ENCODE measurements around the gene GBE1. TPM values are rescaled to one million over a fixed set of nuclear protein-coding genes. Genes with fewer than 3 reads are reported as not detected.
"Not testable (repeated sequence)": the region's sequence is repeated elsewhere in the genome, so short reads cannot be mapped to it uniquely, and the experiment has no call there.

GBE1 gene
- total RNA-seq, 1 donor from 2014 or later, result 34.4 TPM

- Histone ChIP-seq H3K79me2 (ENCODE audit: low read depth) (no peaks in the 10 kb centered on the region), H2AFZ (replicated peaks) (peak overlapping the region; percentile 80), H3K27ac (no peak overlapping the region), H3K9me3 (ENCODE audit: low read depth) (no peaks in the 10 kb centered on the region), H3K4me3 (no peak overlapping the region), H3K27me3 (no peaks in the 10 kb centered on the region), H3K9ac (no peak overlapping the region), H4K20me1 (ENCODE audit: low read depth) (no peaks in the 10 kb centered on the region), H3K4me2 (no peak overlapping the region), H3K4me1 (no peaks in the 10 kb centered on the region), H3K36me3 (no peaks in the 10 kb centered on the region), H3F3A (ENCODE audit: low read depth) (no peaks in the 10 kb centered on the region)
- peaks cover 8% of the 10 kb centered on the region for H3K27me3 Mint-ChIP-seq (ENCODE audit: insufficient read depth, low read depth)
- H3K27ac Mint-ChIP-seq, result peak overlapping the region; percentile 11
- peaks cover 9% of the 10 kb centered on the region for H3K9me3 Mint-ChIP-seq
- DNase-seq (ENCODE audit: low spot score), result no peak
- H3K4me3 Mint-ChIP-seq, result no peak overlapping the region
- H3K4me1 Mint-ChIP-seq, result peaks cover 4% of the 10 kb centered on the region
- H3K36me3 Mint-ChIP-seq, result no peaks in the 10 kb centered on the region
- no peak for TF ChIP-seq CTCF (IDR thresholded peaks at IDR 0.05)
- TF ChIP-seq EZH2phosphoT487 (IDR thresholded peaks at IDR 0.05), result no peak
- TF ChIP-seq EZH2 (IDR thresholded peaks at IDR 0.05), result no peak
Measured at GRCh38 chr3:81769299-81769698, 7.9 kb upstream of the GBE1 start.

DNA sequence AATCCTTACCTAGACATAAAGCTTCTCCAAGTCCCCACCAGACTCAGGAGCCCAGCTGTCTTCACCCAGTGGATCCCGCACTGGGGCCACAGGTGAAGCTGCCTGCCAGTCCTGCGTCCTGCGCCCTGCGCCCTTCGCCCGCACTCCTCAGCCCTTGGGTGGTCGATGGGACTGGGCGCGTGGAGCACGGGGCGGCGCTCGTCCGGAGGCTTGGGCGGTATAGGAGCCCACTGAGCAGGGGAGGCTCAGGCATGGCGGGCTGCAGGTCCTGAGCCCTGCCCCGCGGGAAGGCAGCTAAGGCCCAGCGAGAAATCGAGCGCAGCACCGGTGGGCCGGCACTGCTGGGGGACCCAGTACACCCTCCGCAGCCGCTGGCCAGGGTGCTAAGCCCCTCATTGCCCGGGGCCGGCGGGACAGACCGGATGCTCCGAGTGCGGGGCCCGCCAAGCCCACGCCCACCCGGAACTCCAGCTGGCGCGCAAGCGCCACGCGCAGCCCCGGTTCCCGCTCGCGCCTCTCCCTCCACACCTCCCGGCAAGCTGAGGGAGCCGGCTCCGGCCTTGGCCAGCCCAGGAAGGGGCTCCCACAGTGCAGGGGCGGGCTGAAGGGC, 5.9 kb upstream of the GBE1 start:
- not testable (repeated sequence) for H3K36me3 Mint-ChIP-seq; H3K36me3 ChIP-seq; H3K79me2 ChIP-seq (ENCODE audit: low read depth); DNase-seq (ENCODE audit: low spot score); H3K27me3 ChIP-seq; H4K20me1 ChIP-seq (ENCODE audit: low read depth); H3K27ac Mint-ChIP-seq; H3K9ac ChIP-seq; H3K9me3 Mint-ChIP-seq; H3K27ac ChIP-seq; H3K4me3 Mint-ChIP-seq; H3K4me1 Mint-ChIP-seq; H3F3A ChIP-seq (ENCODE audit: low read depth); H3K27me3 Mint-ChIP-seq (ENCODE audit: insufficient read depth, low read depth); H3K4me1 ChIP-seq; H3K4me3 ChIP-seq; H3K4me2 ChIP-seq; H2AFZ ChIP-seq (replicated peaks); H3K9me3 ChIP-seq (ENCODE audit: low read depth)

- no peak for TF ChIP-seq EZH2phosphoT487 (IDR thresholded peaks at IDR 0.05)
- TF ChIP-seq EZH2 (IDR thresholded peaks at IDR 0.05), result no peak
- no peak for TF ChIP-seq CTCF (IDR thresholded peaks at IDR 0.05)
Measured at GRCh38 chr3:81765400-81765799, 4.0 kb upstream of the GBE1 start.

DNA sequence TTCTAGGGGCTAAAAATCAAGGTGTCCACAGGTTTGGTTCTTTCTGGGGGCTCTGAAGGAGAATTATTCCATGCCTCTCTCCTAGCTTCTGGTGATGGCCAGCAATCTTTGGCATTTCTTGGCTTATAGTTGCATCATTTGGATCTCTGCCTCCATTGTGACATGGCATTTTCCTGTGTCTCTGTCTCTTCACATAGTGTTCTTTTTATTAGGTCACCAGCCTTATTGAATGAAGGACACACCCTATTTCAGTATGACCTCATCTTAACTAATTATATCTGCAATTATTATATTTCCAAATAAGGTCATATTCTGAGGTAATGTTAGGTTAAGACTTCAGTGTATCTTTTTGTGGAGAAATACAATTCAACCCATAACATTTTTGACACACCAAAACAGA, 3.2 kb upstream of the GBE1 start:
- Histone ChIP-seq H3K27ac (no peak overlapping the region), H3K4me2 (no peak overlapping the region), H4K20me1 (ENCODE audit: low read depth) (no peaks in the 10 kb centered on the region), H3K4me3 (no peak overlapping the region), H3K4me1 (peaks cover 21% of the 10 kb centered on the region), H3K9ac (no peak overlapping the region), H2AFZ (replicated peaks) (no peak overlapping the region), H3F3A (ENCODE audit: low read depth) (peaks cover 22% of the 10 kb centered on the region), H3K79me2 (ENCODE audit: low read depth) (no peaks in the 10 kb centered on the region), H3K27me3 (no peaks in the 10 kb centered on the region), H3K36me3 (no peaks in the 10 kb centered on the region), H3K9me3 (ENCODE audit: low read depth) (no peaks in the 10 kb centered on the region)
- Mint-ChIP-seq H3K9me3 (peaks cover 9% of the 10 kb centered on the region), H3K4me3 (no peak overlapping the region), H3K27ac (no peak overlapping the region), H3K36me3 (no peaks in the 10 kb centered on the region), H3K27me3 (ENCODE audit: insufficient read depth, low read depth) (peaks cover 9% of the 10 kb centered on the region), H3K4me1 (peaks cover 16% of the 10 kb centered on the region)
- no peak for DNase-seq (ENCODE audit: low spot score)
- TF ChIP-seq EZH2 (IDR thresholded peaks at IDR 0.05), result no peak
- TF ChIP-seq EZH2phosphoT487 (IDR thresholded peaks at IDR 0.05), result no peak

More at GRCh38 chr3:81765400-81765799, 4.0 kb upstream of the GBE1 start:
- no peak overlapping the region for H3K27ac Mint-ChIP-seq
- H3K9me3 ChIP-seq (ENCODE audit: low read depth), result no peaks in the 10 kb centered on the region
- H3K27me3 ChIP-seq, result no peaks in the 10 kb centered on the region
- peaks cover 11% of the 10 kb centered on the region for H3K4me1 Mint-ChIP-seq
- peaks cover 9% of the 10 kb centered on the region for H3K9me3 Mint-ChIP-seq
- no peaks in the 10 kb centered on the region for H3K36me3 Mint-ChIP-seq
- H3K79me2 ChIP-seq (ENCODE audit: low read depth), result no peaks in the 10 kb centered on the region
- H3K4me1 ChIP-seq, result peaks cover 14% of the 10 kb centered on the region
- H3K36me3 ChIP-seq, result no peaks in the 10 kb centered on the region
- H3K4me3 Mint-ChIP-seq, result no peak overlapping the region
- no peak for DNase-seq (ENCODE audit: low spot score)
- H3K4me2 ChIP-seq, result no peak overlapping the region
- H4K20me1 ChIP-seq (ENCODE audit: low read depth), result no peaks in the 10 kb centered on the region
- H3K27me3 Mint-ChIP-seq (ENCODE audit: insufficient read depth, low read depth), result peaks cover 9% of the 10 kb centered on the region
- peaks cover 22% of the 10 kb centered on the region for H3F3A ChIP-seq (ENCODE audit: low read depth)
- no peak overlapping the region for H3K4me3 ChIP-seq
- no peak overlapping the region for H3K27ac ChIP-seq
- H3K9ac ChIP-seq, result no peak overlapping the region
- no peak overlapping the region for H2AFZ ChIP-seq (replicated peaks)

Data from neural progenitor cell (in vitro differentiated cells).